ENCODE measurements around the gene FNBP1L. TPM values are rescaled to one million over a fixed set of nuclear protein-coding genes. Genes with fewer than 3 reads are reported as not detected.
A peak's percentile ranks its signal among the peaks of the same experiment; 100 is the strongest.

The FNBP1L gene
- total and polyA plus RNA-seq, 2 experiments from 2014 or later: 56.3 to 132 TPM

DNA sequence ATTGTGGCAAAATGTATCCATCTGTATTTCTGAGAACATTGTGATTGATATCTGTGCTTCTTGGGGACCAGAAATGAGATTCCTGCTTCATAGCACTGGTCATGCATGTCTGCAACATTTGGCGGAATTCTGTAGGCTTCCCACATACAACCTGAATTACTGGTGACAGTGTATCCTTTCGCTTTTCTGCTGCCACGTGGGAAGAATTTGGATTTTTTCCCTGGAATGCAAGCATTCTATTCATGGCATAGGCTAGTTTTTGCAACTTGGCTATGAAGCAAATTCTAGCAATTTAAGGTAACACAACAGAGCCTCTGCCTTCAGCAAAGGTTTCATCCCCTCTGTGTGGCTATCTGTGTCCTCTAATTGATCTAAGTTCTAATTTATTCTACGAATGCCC, 147.8 kb downstream of the FNBP1L start:
- H3K4me3 ChIP-seq: no peak overlapping the region; the same call in 1 of the 2 replicates
- ATAC-seq (no peak), DNase-seq (ENCODE audit: low spot score) (no peak)
- H3K36me3 ChIP-seq (ENCODE audit: insufficient read depth): no peaks in the 10 kb centered on the region
- Mint-ChIP-seq H3K36me3 (ENCODE audit: low read depth) (no peaks in the 10 kb centered on the region), H3K4me3 (no peak overlapping the region), H3K9me3 (no peaks in the 10 kb centered on the region), H3K27me3 (ENCODE audit: insufficient read depth, low read depth, poor library complexity) (peaks cover 2% of the 10 kb centered on the region), H3K27ac (no peak overlapping the region), H3K4me1 (peaks cover 46% of the 10 kb centered on the region)
- no peak overlapping the region for H3K4me2 ChIP-seq
- H3F3A ChIP-seq (replicated peaks; ENCODE audit: low read depth): no peaks in the 10 kb centered on the region
- TF ChIP-seq, protein P1, sequence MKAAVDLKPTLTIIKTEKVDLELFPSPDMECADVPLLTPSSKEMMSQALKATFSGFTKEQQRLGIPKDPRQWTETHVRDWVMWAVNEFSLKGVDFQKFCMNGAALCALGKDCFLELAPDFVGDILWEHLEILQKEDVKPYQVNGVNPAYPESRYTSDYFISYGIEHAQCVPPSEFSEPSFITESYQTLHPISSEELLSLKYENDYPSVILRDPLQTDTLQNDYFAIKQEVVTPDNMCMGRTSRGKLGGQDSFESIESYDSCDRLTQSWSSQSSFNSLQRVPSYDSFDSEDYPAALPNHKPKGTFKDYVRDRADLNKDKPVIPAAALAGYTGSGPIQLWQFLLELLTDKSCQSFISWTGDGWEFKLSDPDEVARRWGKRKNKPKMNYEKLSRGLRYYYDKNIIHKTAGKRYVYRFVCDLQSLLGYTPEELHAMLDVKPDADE (IDR thresholded peaks at IDR 0.05): no peak
- TF ChIP-seq, protein P2, sequence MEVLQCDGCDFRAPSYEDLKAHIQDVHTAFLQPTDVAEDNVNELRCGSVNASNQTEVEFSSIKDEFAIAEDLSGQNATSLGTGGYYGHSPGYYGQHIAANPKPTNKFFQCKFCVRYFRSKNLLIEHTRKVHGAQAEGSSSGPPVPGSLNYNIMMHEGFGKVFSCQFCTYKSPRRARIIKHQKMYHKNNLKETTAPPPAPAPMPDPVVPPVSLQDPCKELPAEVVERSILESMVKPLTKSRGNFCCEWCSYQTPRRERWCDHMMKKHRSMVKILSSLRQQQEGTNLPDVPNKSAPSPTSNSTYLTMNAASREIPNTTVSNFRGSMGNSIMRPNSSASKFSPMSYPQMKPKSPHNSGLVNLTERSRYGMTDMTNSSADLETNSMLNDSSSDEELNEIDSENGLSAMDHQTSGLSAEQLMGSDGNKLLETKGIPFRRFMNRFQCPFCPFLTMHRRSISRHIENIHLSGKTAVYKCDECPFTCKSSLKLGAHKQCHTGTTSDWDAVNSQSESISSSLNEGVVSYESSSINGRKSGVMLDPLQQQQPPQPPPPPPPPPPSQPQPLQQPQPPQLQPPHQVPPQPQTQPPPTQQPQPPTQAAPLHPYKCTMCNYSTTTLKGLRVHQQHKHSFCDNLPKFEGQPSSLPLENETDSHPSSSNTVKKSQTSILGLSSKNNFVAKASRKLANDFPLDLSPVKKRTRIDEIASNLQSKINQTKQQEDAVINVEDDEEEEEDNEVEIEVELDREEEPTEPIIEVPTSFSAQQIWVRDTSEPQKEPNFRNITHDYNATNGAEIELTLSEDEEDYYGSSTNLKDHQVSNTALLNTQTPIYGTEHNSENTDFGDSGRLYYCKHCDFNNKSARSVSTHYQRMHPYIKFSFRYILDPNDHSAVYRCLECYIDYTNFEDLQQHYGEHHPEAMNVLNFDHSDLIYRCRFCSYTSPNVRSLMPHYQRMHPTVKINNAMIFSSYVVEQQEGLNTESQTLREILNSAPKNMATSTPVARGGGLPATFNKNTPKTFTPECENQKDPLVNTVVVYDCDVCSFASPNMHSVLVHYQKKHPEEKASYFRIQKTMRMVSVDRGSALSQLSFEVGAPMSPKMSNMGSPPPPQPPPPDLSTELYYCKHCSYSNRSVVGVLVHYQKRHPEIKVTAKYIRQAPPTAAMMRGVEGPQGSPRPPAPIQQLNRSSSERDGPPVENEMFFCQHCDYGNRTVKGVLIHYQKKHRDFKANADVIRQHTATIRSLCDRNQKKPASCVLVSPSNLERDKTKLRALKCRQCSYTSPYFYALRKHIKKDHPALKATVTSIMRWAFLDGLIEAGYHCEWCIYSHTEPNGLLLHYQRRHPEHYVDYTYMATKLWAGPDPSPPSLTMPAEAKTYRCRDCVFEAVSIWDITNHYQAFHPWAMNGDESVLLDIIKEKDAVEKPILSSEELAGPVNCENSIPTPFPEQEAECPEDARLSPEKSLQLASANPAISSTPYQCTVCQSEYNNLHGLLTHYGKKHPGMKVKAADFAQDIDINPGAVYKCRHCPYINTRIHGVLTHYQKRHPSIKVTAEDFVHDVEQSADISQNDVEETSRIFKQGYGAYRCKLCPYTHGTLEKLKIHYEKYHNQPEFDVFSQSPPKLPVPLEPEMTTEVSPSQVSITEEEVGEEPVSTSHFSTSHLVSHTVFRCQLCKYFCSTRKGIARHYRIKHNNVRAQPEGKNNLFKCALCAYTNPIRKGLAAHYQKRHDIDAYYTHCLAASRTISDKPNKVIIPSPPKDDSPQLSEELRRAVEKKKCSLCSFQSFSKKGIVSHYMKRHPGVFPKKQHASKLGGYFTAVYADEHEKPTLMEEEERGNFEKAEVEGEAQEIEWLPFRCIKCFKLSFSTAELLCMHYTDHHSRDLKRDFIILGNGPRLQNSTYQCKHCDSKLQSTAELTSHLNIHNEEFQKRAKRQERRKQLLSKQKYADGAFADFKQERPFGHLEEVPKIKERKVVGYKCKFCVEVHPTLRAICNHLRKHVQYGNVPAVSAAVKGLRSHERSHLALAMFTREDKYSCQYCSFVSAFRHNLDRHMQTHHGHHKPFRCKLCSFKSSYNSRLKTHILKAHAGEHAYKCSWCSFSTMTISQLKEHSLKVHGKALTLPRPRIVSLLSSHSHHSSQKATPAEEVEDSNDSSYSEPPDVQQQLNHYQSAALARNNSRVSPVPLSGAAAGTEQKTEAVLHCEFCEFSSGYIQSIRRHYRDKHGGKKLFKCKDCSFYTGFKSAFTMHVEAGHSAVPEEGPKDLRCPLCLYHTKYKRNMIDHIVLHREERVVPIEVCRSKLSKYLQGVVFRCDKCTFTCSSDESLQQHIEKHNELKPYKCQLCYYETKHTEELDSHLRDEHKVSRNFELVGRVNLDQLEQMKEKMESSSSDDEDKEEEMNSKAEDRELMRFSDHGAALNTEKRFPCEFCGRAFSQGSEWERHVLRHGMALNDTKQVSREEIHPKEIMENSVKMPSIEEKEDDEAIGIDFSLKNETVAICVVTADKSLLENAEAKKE (CRISPR knock-in tag; IDR thresholded peaks at IDR 0.05): no peak
- TF ChIP-seq CREB1 (CRISPR knock-in tag; IDR thresholded peaks at IDR 0.05; ENCODE audit: low read depth) (no peak), EZH2 (IDR thresholded peaks at IDR 0.05; ENCODE audit: low read depth, unreplicated experiment) (no peak), ZNF331 (CRISPR knock-in tag; IDR thresholded peaks at IDR 0.05; ENCODE audit: low read depth) (no peak), POLR2AphosphoS5 (IDR thresholded peaks at IDR 0.05; ENCODE audit: low read depth) (no peak), ZNF114 (CRISPR knock-in tag; IDR thresholded peaks at IDR 0.05) (no peak), NANOG (IDR thresholded peaks at IDR 0.05; ENCODE audit: borderline replicate concordance) (no peak)
- TF ChIP-seq, protein P3, sequence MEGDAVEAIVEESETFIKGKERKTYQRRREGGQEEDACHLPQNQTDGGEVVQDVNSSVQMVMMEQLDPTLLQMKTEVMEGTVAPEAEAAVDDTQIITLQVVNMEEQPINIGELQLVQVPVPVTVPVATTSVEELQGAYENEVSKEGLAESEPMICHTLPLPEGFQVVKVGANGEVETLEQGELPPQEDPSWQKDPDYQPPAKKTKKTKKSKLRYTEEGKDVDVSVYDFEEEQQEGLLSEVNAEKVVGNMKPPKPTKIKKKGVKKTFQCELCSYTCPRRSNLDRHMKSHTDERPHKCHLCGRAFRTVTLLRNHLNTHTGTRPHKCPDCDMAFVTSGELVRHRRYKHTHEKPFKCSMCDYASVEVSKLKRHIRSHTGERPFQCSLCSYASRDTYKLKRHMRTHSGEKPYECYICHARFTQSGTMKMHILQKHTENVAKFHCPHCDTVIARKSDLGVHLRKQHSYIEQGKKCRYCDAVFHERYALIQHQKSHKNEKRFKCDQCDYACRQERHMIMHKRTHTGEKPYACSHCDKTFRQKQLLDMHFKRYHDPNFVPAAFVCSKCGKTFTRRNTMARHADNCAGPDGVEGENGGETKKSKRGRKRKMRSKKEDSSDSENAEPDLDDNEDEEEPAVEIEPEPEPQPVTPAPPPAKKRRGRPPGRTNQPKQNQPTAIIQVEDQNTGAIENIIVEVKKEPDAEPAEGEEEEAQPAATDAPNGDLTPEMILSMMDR (conservative IDR thresholded peaks at IDR 0.05; ENCODE audit: low read depth in 2 of 2): no peak
- H3K9me2 ChIP-seq (ENCODE audit: insufficient read depth): no peaks in the 10 kb centered on the region
- no peak overlapping the region for H2AFZ ChIP-seq
- H3K79me2 ChIP-seq (replicated peaks; ENCODE audit: insufficient read depth): 0 out of 2 replicates have a peak, but pooled peaks cover 4% of the 10 kb centered on the region
- H4K20me1 ChIP-seq (replicated peaks; ENCODE audit: insufficient read depth): no peaks in the 10 kb centered on the region
- H3K27me3 ChIP-seq (ENCODE audit: insufficient read depth): no peaks in the 10 kb centered on the region
- H3K4me1 ChIP-seq (ENCODE audit: insufficient read depth): peaks cover 35% of the 10 kb centered on the region
- H3K27ac ChIP-seq (ENCODE audit: low read depth): 0 out of 2 replicates have a peak overlapping the region, but pooled peaks have one; percentile 20
